T-helper 17 cell (primary cell): ENCODE data around the gene APH1A. TPM values are rescaled to one million over a fixed set of nuclear protein-coding genes. Genes with fewer than 3 reads are reported as not detected.
A peak's percentile ranks its signal among the peaks of the same experiment; 100 is the strongest.
"Not testable (repeated sequence)": the region's sequence is repeated elsewhere in the genome, so short reads cannot be mapped to it uniquely, and the experiment has no call there.

Source experiments
- ATAC-seq: fragments of 150-1000 bp; cut with Tn5 transposase; 2 replicates; pipeline ENCODE4 v1.10.0; 2021; ENCODE audit warnings: mild to moderate bottlenecking, moderate library complexity
- DNase-seq, 3 donors: peaks; one replicate each; pipeline versions ENCODE4 v3.0.0 to v3.0.0-alpha.2; 2020 to 2021
- H3K9me3 ChIP-seq: one replicate; pipeline ENCODE4 v1.7.0; 2013; ENCODE audit warnings: low read length, mild to moderate bottlenecking; ENCODE audit not compliant: control insufficient read depth, poor library complexity, severe bottlenecking
- H3K27ac Mint-ChIP-seq: one replicate; pipeline ENCODE4 v1.8.0; 2022; ENCODE audit warnings: mild to moderate bottlenecking, moderate library complexity, mixed read lengths
- H3K27me3 Mint-ChIP-seq: one replicate; pipeline ENCODE4 v1.8.0; 2022; ENCODE audit warnings: mixed read lengths
- H3K36me3 Mint-ChIP-seq: one replicate; pipeline ENCODE4 v1.8.0; 2022; ENCODE audit warnings: low read depth, mixed read lengths
- H3K4me1 Mint-ChIP-seq: one replicate; pipeline ENCODE4 v1.8.0; 2022; ENCODE audit warnings: mild to moderate bottlenecking, mixed read lengths
- H3K4me3 Mint-ChIP-seq: one replicate; pipeline ENCODE4 v1.8.0; 2022; ENCODE audit warnings: mild to moderate bottlenecking, moderate library complexity, mixed read lengths
- total RNA-seq, 4 donors: library from RNA in 2 of 4; stranded (reverse) in 2 of 4; gene quantifications; one replicate each; pipeline ENCODE4 v1.2.3 and lab custom pipeline; 2022 to 2026

The APH1A gene
- total RNA-seq, 2 donors from 2014 or later = 118 TPM

DNA sequence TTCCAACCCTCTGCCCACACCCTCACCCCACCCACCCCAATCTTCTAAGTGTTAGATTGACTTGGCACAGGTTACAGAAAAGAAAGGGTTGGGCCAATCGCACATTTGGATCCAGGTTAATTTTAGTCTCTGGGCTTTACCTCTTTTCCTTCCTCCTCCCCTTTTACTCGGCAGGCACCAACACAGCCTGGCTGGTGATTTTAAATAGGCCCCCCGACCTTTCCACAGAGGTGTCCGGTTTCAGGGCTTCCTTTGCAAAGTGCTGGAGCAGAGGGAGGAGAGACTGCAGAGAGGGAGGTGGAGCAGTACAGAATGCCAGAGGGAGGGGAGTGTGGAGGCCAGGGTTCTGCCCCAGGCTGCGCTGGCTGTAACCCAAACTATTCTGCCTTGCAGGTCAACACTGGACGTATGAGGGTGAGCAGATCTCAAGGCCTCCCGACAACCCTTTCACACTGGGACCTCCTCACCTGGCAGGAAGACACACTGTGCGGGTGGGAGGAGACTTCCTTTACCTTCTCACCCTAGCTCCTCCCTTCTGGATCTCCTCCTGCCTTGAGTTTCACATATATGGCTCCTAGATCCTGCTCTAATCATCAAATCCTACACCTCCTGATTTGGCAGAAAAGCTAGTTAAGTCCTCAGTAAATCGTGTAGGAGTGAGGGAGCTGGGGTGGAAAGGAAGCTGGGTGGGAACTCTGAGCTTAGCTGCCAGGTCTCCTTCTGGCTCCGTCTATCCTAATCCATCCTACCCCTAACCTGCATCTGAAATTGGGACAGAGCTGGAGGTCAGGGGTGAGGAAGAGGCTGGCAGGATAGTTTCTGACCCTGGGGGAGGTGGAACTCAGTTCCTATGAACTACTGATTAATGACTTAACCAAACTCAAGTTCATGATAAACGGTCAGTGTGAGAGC, 8.8 kb downstream of the APH1A start:
- no peaks in the 10 kb centered on the region for H3K9me3 ChIP-seq
- no peak overlapping the region for H3K4me3 Mint-ChIP-seq
- no peak overlapping the region for H3K27ac Mint-ChIP-seq
- peaks cover 15% of the 10 kb centered on the region for H3K4me1 Mint-ChIP-seq
- peaks cover 42% of the 10 kb centered on the region for H3K27me3 Mint-ChIP-seq
- DNase-seq = no peak
- no peak for ATAC-seq
- H3K36me3 Mint-ChIP-seq = peaks cover 2% of the 10 kb centered on the region

DNA sequence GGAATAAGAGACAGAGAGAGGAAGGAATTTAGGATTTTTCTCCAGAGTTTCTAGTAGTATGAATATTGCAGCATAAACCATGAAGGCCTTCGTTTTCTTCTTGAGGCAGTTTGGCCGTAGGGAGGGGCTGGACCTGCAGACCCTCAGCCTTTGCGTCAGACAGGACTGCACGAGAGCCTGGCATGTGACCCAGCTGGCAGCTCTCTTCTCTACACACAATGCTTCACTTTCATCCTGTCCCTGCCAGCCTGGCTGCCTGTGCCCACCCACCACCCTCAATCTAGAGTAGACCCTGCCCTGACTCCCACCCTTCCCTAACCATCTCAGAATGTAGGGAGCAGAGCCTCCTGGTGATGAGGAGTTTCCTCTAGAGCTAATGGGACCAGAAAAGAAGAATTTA, 9.6 kb downstream of the APH1A start:
- H3K9me3 ChIP-seq = no peaks in the 10 kb centered on the region
- Mint-ChIP-seq H3K27me3 (peaks cover 42% of the 10 kb centered on the region), H3K4me1 (peaks cover 15% of the 10 kb centered on the region), H3K27ac (no peak overlapping the region), H3K36me3 (peaks cover 2% of the 10 kb centered on the region), H3K4me3 (no peak overlapping the region)
- DNase-seq (no peak), ATAC-seq (no peak)

DNA sequence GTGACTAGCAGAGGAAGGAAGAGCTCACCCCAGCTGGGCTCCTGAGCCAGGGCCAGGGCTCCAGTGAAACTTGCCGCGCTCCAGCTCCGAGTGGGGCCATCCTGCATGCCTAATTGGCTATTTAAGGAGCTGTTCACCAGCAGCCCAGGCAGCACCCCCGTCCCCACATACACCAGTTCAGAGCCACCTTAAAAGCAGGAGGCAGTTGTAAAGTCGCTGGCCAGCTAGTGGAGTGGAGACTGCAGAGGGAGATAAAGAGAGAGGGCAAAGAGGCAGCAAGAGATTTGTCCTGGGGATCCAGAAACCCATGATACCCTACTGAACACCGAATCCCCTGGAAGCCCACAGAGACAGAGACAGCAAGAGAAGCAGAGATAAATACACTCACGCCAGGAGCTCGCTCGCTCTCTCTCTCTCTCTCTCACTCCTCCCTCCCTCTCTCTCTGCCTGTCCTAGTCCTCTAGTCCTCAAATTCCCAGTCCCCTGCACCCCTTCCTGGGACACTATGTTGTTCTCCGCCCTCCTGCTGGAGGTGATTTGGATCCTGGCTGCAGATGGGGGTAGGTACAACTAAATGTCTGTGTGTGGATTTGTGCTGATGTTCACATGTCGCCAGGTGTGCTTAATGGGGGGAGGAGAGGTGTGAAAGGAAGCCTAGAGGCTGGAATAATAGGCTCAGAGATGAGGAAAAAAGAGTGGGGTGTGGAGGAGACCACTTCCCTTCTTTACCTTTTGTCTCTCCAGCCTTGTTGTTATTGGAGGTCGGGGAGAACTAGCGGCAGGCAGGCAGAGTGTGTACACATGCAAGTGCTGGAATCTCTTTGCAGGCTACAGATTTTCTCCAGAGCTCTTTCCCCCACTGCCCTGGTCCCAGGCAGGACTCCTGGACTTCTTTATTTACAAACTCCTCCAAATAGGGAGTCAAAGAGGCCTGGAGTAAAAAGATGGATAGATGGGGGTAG, 10.9 kb downstream of the APH1A start, which contains the start of gene CA14:
Gene CA14 (plus strand): TSS at position 151 of the 962 bp plus-strand sequence. CDS start 355 bp downstream, at position 506.
- peaks cover 15% of the 10 kb centered on the region for H3K4me1 Mint-ChIP-seq
- H3K27ac Mint-ChIP-seq = no peak within 1 kb of the TSS
- H3K36me3 Mint-ChIP-seq = peaks cover 2% of the 10 kb centered on the region
- ATAC-seq (no peak), DNase-seq (no peak)
- no peaks in the 10 kb centered on the region for H3K9me3 ChIP-seq
- H3K4me3 Mint-ChIP-seq = peak within 1 kb of the TSS; percentile 19
- H3K27me3 Mint-ChIP-seq = peaks cover 47% of the 10 kb centered on the region

DNA sequence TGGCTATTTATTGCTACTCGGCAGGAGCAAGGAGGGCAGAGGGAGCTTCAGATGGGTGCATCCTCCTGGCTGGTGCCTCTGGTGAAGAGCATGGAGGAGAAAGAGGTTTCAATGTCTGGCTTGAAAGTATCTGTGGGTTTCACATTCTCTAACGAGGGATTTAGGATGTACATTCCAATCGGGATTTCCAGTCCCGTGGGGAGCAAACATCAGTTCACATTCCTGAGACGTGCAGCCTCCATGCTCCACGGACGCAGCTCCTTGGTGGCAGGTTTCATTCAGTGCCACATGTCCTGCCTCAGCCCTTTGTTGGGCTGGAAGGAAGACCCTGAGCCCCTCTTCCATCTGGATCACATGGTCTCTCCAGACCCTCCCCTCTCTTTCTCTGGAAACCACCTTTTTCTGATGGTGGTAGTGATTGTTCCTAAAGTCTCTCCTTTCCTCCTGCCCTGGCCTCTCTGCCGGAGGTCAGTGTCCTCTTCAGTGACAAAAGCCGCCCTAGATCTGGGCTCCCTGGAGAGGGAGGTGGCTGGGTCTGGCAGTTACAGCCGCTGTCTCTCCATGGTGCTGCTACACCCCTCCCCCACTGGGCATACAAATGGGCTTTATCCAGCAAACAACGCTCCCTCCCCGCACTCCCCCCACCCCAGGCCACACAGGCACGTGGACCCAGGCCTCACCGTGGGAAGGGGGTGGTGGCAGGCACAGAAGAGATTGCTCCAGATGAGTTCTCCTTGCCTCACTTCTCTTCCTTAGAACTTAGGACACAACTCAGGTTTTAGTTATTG, 12.1 kb downstream of the APH1A start:
- H3K27me3 Mint-ChIP-seq = peaks cover 47% of the 10 kb centered on the region

DNA sequence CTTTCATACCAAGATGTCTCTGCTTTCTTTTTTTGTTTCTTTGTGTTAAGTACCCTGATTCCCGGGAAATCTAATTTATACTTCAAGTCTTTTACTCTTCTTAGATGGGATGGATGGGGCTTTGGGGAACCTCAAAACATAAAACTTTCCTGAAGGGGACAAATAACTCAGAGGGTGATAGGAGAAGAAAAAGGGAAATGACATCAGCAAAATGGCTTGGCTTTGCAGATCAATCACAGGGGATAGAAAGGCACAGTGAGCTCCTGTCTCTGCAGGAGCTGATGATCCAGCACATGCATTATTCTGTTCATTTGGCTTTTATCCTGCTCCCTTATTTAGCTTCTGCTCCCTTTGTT, 12.6 kb downstream of the APH1A start:
- H3K4me1 Mint-ChIP-seq = peaks cover 15% of the 10 kb centered on the region
- H3K9me3 ChIP-seq = no peaks in the 10 kb centered on the region
- peaks cover 2% of the 10 kb centered on the region for H3K36me3 Mint-ChIP-seq
- peak overlapping the region; percentile 83 for H3K4me3 Mint-ChIP-seq
- ATAC-seq (no peak), DNase-seq (no peak)
- H3K27ac Mint-ChIP-seq = peak overlapping the region; percentile 86
- H3K27me3 Mint-ChIP-seq = peaks cover 47% of the 10 kb centered on the region

More for the DNA sequence above, 12.1 kb downstream of the APH1A start:
- H3K9me3 ChIP-seq = no peaks in the 10 kb centered on the region
- Mint-ChIP-seq H3K36me3 (peaks cover 2% of the 10 kb centered on the region), H3K27ac (no peak overlapping the region), H3K4me3 (no peak overlapping the region), H3K4me1 (peaks cover 15% of the 10 kb centered on the region)
- DNase-seq (no peak), ATAC-seq (no peak)

DNA sequence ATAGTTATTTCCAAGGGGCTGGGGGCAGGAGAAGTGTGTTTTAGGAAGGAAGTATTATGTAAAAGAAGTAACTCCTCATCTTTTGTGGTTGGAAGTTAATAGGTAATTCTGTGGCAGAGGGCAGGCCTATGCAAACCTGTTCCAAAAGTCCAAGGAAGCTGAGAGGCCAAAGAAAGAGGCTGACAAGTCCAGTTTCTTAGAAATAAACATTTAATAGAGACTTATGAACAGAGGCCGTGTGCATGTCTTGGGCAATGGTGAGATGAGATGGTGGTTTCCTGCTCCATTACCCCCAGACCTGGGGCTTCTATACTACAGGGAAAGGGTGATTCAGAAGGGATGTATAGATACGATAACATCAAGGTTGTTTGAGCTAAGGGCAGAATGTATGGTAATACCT, 18.9 kb downstream of the APH1A start:
- peaks cover 5% of the 10 kb centered on the region for H3K27me3 Mint-ChIP-seq
- H3K4me3 Mint-ChIP-seq = no peak overlapping the region
- ATAC-seq (no peak), DNase-seq (no peak)
- H3K27ac Mint-ChIP-seq = no peak overlapping the region
- no peaks in the 10 kb centered on the region for H3K36me3 Mint-ChIP-seq
- H3K4me1 Mint-ChIP-seq = no peaks in the 10 kb centered on the region
- no peaks in the 10 kb centered on the region for H3K9me3 ChIP-seq

DNA sequence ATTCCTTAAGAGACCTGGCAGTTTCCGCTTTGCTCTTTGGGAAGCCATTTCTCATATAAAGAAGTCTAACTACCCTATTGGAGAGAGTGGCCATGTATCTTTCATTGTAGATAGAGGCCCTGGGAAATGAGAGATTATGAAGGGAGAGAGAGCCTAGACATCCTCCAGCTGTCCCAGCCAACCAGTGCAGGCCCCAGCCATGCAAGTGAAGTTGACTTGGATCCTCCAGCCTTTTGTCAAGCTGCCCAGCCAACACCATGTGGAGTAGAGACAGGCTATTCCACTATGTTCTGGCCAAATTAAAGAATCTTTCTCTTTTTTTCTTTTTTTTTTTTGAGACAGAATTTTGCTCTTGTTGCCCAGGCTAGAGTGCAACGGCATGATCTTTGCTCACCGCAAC, 25.8 kb downstream of the APH1A start:
- DNase-seq (no peak), ATAC-seq (no peak)
- no peaks in the 10 kb centered on the region for H3K36me3 Mint-ChIP-seq
- no peaks in the 10 kb centered on the region for H3K4me1 Mint-ChIP-seq
- H3K4me3 Mint-ChIP-seq = no peak overlapping the region
- no peaks in the 10 kb centered on the region for H3K27me3 Mint-ChIP-seq
- no peak overlapping the region for H3K27ac Mint-ChIP-seq
- H3K9me3 ChIP-seq = no peaks in the 10 kb centered on the region

DNA sequence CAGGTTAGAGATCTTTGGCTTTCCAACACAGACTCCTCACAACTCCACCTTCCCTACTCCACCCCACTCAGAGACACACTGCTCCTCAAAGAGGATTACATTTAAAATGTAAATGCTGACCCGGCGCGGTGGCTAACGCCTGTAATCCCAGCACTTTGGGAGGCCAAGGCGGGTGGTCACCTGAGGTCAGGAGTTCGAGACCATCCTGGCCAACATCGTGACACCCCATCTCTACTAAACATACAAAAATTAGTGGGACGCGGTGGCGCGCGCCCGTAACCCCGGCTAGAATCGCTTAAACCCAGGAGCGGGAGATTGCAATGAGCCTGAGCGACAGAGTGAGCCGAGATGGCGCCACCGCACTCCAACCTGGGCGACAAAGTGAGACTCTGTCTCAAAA, 31.1 kb downstream of the APH1A start:
- no peak for ATAC-seq
- H3K4me1 Mint-ChIP-seq = peaks cover 19% of the 10 kb centered on the region
- H3K4me3 Mint-ChIP-seq = no peak overlapping the region

DNA sequence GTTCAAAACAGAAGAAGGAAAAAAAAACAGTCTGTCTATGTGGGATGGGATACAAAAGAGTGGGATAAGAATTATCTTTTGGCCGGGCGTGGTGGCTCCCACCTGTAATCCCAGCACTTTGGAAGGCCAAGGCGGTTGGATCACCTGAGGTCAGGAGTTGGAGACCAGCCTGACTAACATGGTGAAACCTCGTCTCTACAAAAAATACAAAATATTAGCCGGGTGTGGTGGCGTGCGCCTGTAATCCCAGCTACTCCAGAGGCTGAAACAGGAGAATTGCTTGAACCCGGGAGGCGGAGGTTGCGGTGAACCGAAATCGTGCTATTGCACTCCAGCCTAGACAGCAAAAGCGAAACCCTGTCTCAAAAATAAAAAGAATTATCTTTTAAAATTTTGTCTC, 31.6 kb downstream of the APH1A start:
- H3K27me3 Mint-ChIP-seq, H3K36me3 Mint-ChIP-seq, DNase-seq, ATAC-seq, H3K9me3 ChIP-seq, H3K4me3 Mint-ChIP-seq: not testable (repeated sequence)
- Mint-ChIP-seq H3K4me1 (peaks cover 19% of the 10 kb centered on the region), H3K27ac (peak overlapping the region; percentile 47)

More for the DNA sequence above, 31.1 kb downstream of the APH1A start:
- H3K27ac Mint-ChIP-seq = no peak overlapping the region
- no peak for DNase-seq
- peaks cover 6% of the 10 kb centered on the region for H3K36me3 Mint-ChIP-seq
- H3K9me3 ChIP-seq = no peaks in the 10 kb centered on the region
- H3K27me3 Mint-ChIP-seq = no peaks in the 10 kb centered on the region

DNA sequence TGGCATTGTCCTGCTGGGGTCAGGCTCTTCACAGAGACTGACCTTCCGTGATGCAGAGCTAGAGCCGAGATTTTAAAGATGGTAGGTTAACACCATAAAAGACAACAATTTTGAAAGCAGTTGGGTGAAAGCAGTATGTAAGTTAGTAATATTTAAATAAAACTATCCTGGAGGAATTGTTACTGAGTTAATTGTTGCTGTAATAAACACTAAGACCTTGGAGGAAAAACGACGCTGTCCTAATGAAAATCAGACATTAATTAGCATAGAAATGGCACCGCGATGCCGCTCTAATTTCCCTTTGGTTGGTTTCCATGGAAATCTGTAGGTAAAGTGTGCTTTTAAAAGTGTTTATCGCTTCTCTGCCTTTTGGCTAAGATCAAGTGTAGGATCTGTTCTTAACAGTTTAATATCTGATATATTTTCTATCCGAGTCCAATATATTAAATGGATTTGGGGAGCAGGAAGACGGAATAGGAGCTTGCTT, 32.2 kb downstream of the APH1A start:
- Mint-ChIP-seq H3K36me3 (peaks cover 6% of the 10 kb centered on the region), H3K4me1 (peaks cover 19% of the 10 kb centered on the region), H3K4me3 (no peak overlapping the region), H3K27me3 (no peaks in the 10 kb centered on the region), H3K27ac (no peak overlapping the region)
- ATAC-seq = no peak
- no peaks in the 10 kb centered on the region for H3K9me3 ChIP-seq
- no peak for DNase-seq

DNA sequence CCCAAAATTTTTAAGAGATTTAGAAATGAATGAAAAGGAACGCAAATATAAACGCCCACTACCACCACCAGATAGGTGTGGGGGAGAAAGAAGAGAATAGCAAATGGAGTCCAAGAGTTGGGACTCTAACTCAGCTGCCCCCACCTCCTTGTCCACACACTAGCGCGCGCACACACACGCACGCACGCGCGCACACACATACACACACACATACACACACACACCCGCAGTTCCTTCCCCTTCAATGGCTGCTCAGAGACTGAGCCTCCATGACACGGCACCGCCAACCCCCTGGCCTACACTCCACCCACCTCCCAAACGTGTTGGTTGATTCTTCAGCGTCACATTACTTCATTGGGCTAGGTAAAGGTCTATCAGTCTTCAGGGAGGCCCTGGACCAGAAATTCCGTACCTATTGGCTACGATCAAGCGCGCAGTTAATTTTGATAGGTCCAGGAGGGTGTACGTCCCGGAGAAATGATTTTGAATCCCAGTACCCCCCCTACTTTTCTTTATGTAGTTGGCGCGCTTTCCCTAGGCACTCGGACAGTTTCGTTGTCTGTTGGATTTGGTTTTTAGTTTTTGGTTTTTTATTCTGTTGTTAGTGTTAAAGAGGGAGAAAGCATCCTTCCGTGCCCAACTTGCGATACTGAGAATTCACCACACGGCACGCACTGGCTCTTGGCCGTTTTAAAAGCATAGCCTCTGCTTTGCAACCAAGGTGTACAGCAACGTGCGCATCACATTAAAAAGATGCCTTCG, 32.8 kb downstream of the APH1A start, which contains the start of gene ANP32E:
Gene ANP32E (minus strand): TSS at position 261 of the 762 bp plus-strand sequence. CDS start 326 bp downstream, outside the sequence.
- Mint-ChIP-seq H3K36me3 (peaks cover 6% of the 10 kb centered on the region), H3K4me1 (peaks cover 19% of the 10 kb centered on the region), H3K27ac (peak within 1 kb of the TSS; percentile 47), H3K27me3 (no peaks in the 10 kb centered on the region), H3K4me3 (no peak within 1 kb of the TSS)
- no peaks in the 10 kb centered on the region for H3K9me3 ChIP-seq
- DNase-seq = peak; percentile 79 to 90 (median 86)
- ATAC-seq = peak; percentile 86
